HL-60 (cell line): ENCODE measurements around the gene CNTNAP2.

ENCODE experiments used
- DNase-seq, 2 experiments: peaks; one replicate each; pipeline ENCODE4 v3.0.0-alpha.2; 2010 to 2020; ENCODE audit warnings: low read depth in 1 of 2, low spot score in 1 of 2
- H3K27ac ChIP-seq: fragments of 250-450 bp; sonication (Bioruptor Pico); replicated peaks from 2 replicates; pipeline ENCODE4 v1.5.1; 2020; ENCODE audit warnings: mild to moderate bottlenecking, moderate library complexity
- H3K27me3 ChIP-seq: fragments of 250-450 bp; sonication (Bioruptor Pico); 2 replicates; pipeline ENCODE4 v1.5.1; 2021; ENCODE audit warnings: mild to moderate bottlenecking, moderate library complexity; ENCODE audit not compliant: insufficient read depth, poor library complexity, severe bottlenecking
- H3K4me3 ChIP-seq: replicated peaks from 2 replicates; pipeline ENCODE4 v1.5.1; 2011; ENCODE audit warnings: mild to moderate bottlenecking, control low read depth, low read length; ENCODE audit not compliant: insufficient read depth
- GABPA ChIP-seq: IDR thresholded peaks from 2 replicates; pipeline ENCODE4 v1.6.1; 2012; ENCODE audit warnings: low read depth
- POLR2AphosphoS5 ChIP-seq: IDR thresholded peaks from 2 replicates; pipeline ENCODE4 v1.6.1; 2012; ENCODE audit warnings: low read depth
- REST ChIP-seq: IDR thresholded peaks from 2 replicates; pipeline ENCODE4 v1.6.1; 2012; ENCODE audit warnings: low read depth; ENCODE audit not compliant: insufficient replicate concordance
- SPI1 ChIP-seq: IDR thresholded peaks from 2 replicates; pipeline ENCODE4 v1.6.1; 2012; ENCODE audit warnings: low read depth, mild to moderate bottlenecking, borderline replicate concordance
- TF ChIP-seq, protein P1 (sequence below): IDR thresholded peaks from one replicate; pipeline ENCODE4 v1.5.1; 2011; ENCODE audit warnings: low read length, control low read depth, inconsistent platforms; ENCODE audit not compliant: insufficient read depth

Gene CNTNAP2

GRCh38 chr7:146700015-146700560 lies 583.5 kb downstream of the CNTNAP2 start:
- no peak overlapping the region for H3K27ac ChIP-seq
- TF ChIP-seq, protein P1, sequence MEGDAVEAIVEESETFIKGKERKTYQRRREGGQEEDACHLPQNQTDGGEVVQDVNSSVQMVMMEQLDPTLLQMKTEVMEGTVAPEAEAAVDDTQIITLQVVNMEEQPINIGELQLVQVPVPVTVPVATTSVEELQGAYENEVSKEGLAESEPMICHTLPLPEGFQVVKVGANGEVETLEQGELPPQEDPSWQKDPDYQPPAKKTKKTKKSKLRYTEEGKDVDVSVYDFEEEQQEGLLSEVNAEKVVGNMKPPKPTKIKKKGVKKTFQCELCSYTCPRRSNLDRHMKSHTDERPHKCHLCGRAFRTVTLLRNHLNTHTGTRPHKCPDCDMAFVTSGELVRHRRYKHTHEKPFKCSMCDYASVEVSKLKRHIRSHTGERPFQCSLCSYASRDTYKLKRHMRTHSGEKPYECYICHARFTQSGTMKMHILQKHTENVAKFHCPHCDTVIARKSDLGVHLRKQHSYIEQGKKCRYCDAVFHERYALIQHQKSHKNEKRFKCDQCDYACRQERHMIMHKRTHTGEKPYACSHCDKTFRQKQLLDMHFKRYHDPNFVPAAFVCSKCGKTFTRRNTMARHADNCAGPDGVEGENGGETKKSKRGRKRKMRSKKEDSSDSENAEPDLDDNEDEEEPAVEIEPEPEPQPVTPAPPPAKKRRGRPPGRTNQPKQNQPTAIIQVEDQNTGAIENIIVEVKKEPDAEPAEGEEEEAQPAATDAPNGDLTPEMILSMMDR: no peak
- TF ChIP-seq REST: no peak
- TF ChIP-seq POLR2AphosphoS5: no peak
- TF ChIP-seq SPI1: no peak
- no peak for TF ChIP-seq GABPA
- no peak for DNase-seq
- no peak overlapping the region for H3K4me3 ChIP-seq
- no peaks in the 10 kb centered on the region for H3K27me3 ChIP-seq

- no peak for TF ChIP-seq POLR2AphosphoS5
- TF ChIP-seq, protein P1: no peak
- no peak for TF ChIP-seq REST
- TF ChIP-seq GABPA: no peak
- H3K27ac ChIP-seq: no peak overlapping the region
- no peak for DNase-seq
Measured at GRCh38 chr7:146701166-146701565, 584.6 kb downstream of the CNTNAP2 start.

DNA sequence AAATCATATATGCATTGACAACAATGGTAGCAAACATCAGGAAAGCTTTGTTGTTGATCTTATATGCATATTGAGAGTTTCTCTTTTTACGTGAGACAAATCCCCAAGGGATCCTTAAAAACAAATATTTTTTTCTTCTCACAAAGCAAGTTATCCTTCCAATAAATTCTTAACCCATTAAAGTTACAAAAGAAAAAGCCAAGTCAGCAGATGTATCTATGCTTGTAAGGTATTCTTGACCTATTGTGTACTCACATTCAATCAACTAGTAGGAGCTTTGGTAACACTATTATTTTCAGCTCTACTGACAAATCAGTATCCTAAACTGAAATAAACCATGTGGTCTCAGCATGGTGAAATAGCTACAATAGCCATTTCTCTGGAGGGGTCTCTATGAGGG lies 586.3 kb downstream of the CNTNAP2 start:
- no peaks in the 10 kb centered on the region for H3K27me3 ChIP-seq
- H3K4me3 ChIP-seq: no peak overlapping the region
- TF ChIP-seq REST: no peak
- TF ChIP-seq, protein P1: no peak
- no peak for TF ChIP-seq GABPA
- TF ChIP-seq SPI1: no peak
- no peak for TF ChIP-seq POLR2AphosphoS5
- H3K27ac ChIP-seq: no peak overlapping the region
- no peak for DNase-seq

More at GRCh38 chr7:146701166-146701565, 584.6 kb downstream of the CNTNAP2 start:
- Histone ChIP-seq H3K27me3 (no peaks in the 10 kb centered on the region), H3K4me3 (no peak overlapping the region)
